HG03521 (cell line): Measurements from ENCODE around the gene SMIM43.
A peak's percentile ranks its signal among the peaks of the same experiment; 100 is the strongest.

ENCODE experiments used
- ATAC-seq: cut with Tn5 transposase; IDR thresholded peaks from one replicate; pipeline ENCODE4 v1.9.1; 2021; ENCODE audit warnings: mild to moderate bottlenecking, moderate library complexity; ENCODE audit not compliant: unreplicated experiment

The SMIM43 gene

DNA sequence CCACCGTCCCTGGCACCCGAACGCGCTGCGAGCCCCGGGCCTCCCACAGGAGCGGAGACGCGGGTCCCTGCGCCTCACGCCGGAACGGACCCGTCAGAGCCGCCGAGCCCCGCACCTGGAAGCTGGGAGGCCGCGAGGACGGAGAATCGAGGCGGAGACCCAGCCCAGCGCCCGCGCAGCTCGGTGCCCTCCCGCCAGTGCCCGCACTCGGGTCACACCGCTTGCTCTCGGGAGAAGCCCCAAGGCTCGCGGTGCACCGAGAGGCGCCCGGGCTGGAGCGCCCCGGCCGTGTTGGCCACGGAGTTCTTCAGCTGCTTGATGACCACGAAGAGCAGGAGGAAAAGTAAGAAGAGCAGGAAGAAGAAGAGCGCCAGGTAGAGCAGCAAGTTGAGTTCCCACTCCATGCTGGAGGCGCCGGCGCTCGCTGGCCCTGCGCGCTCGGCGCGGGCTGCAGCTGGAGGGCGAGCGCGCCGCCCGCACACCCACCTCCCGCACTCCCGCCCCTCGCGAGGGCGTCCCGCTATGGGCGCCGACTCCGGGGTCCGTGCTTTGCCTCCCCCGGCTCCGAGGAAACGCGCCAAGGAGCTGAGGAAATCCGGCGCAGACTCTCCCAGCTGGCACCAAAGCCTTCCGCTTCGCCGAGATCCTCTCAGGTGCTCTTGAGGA lies at the start of gene SMIM43:
Gene SMIM43 (minus strand): TSS at position 463 of the 666 bp plus-strand sequence. CDS start 59 bp downstream, at position 404.
- ATAC-seq, result no peak

DNA sequence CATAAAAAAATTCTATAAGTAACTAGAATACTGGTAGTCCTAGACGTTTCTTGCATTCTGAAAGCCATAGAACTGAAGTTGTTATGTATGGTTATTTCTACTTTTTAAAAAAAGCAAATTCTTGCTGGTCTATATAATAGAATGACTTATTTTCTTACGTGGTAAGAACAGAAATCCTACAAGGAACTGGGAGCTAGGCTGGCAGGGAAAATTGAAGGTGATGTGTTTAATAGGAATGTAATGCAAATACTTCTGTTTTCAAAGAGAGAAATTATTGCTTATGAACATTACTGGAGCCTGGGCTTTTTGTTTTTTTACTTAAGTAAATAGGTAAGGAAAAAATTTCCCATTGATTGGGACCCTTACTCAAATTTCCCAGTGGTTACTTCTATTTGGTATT lies 49.8 kb upstream of the SMIM43 start:
- no peak for ATAC-seq

DNA sequence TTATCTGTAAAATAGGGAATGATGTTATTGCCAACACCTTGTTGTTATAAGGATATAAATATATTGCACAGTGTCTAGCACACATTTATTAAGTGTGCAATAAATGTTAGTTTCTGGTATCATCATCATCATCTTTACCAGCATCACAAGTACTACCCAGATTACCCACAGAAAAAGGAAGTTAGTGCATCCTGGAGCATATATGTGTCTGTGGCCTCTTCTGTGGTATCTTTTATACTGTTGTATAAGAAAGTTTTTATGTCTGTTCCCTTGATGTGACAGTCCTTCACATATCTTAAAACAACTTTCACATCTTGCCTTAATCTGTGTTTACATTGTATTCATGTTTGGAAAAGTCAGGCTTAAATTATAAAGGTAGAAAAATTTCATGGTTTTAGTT lies 46.2 kb upstream of the SMIM43 start:
- no peak for ATAC-seq

DNA sequence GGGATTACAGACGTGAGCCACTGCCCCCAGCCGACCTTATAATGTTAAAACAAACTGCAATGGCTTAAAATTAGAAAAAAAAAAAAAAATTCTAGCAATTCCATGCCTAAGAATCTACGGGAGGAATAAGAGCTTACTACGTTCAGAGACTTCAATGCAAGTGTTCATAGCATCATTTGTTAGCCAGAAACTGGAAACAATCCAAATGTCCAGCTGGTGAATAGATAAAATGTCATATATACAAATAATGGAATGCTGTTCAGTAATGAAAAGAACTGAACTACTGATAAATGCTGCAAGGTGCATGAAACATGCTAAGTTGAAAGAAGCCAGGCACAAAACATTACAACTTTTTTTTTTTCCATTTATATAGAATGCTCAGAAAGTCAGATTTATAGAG lies 41.4 kb upstream of the SMIM43 start:
- ATAC-seq, result no peak

DNA sequence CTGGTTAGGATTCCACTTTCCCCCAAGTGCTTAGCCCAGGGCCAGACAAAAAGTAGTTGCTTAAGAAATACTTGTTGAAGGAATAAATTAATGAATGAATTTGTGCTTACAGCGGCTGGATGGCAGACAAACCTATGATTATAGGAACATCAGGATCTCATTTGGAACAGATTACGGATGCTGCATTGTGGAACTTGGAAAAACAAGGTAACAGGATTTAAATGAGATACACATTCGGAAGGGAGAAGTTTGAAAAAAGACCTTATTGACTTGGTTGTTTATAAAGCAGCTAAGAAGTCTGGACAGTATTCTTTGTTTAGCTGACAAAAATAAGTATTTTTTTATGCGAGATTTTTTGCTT lies 36.7 kb upstream of the SMIM43 start:
- ATAC-seq, result no peak

DNA sequence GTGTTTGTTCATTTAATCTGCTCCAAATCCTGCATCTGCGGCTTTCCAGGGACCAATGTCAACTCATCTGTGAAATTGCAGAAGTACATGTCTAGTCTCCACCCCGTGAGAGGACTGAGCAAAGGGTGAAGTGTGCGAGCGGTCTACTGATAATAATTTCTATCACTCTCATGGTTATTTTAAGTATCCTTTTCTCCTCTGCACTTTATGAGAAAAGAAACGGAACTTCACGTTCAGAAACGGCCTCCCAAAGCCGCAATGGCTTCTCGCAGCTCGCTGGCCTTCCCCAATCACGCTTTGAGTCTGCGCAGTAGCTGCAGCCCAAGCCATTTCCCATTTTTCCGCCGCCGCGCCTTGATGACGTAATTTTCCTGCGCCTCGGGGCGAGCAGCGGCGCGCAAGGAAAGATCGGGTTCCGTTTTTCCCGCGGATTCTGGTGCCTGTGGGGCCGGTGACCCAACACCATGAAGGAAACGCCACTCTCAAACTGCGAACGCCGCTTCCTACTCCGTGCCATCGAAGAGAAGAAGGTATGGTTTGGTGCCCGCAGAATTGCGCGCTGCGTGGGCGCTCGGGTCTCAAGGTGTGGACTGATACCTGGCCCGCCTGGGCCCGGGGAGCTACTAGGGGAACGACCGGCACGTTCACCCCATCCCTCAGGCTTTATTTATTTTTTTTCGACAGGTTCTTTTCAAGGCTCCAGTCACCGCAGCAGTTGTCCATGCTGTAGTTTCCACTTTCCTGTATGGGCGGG lies 36.2 kb upstream of the SMIM43 start, which contains the start of gene EXOSC9:
Gene EXOSC9 (plus strand): TSS at position 363 of the 754 bp plus-strand sequence. CDS start 102 bp downstream, at position 465.
- peak; percentile 78 for ATAC-seq

DNA sequence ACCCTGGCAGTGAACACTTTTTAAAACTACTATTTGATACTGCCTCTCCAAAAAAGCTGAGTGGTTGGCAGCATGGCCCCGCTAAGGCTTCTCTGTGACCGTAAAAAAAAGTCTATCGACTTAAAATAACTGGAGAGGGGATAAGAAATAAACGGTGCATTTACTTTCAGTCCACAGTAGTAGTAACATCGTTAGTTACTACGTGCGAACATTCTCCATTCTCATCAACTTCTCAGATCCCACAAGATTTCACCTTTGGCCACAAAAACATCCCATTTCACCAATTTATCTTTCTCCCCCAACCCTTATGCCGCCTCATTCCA lies 35.6 kb upstream of the SMIM43 start:
- ATAC-seq, result peak; percentile 22

DNA sequence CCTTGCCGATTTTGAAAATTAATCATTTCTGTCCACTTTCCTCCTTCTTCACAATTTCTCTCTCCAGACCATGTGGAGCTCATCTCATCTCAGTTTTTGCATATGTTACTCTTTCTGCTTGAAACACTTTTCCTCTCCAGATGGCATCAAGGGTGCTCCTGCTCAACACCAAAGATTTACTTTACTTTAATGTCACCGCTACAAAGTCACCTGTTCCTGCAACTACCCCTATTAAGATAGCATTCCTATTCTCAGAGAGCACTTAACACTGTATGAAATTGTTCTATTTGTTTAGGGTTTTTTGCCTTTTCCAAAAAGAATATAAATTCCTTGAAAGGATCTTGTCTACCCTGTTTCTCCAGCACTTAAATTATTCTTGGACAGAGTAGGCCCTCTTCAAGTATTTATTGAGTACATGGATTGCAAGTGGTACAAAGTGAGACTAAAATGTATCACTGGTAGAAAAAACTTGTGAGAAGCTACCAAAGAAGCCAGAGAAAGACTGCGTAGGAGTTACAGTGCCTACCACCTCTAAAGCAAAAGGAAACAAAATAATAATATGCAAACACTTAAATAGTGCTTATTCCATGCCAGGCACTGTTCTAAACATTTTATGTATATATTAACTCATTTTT lies 35.0 kb upstream of the SMIM43 start:
- ATAC-seq, result no peak

DNA sequence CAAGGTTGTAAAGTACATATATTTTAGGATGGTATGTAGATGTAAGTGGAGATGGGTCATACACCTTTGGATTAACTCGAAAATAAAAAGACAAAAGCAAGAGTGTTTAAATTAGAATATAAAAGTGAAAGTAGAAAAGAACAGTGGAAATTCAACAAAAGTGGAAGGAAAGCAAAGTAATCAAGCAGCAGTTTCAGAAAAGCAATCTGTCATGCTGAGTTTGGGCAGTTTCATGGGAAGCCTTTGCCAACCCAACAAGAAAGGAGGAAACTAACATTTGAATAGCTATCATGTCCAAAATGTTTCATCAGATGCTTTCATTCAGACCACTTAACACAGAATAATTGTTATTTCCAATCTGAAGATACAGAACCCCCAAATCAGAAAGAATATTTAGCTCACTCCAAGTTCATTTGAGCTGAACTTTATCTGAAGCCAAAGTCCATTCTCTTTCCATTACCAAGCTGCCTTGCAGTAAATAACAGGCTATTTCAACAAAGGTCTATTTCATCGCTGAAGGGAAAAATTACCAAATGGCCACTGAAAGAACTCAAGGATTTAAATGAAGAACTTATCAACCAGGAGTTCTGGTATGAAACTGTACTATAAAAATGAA lies 34.4 kb upstream of the SMIM43 start:
- no peak for ATAC-seq

DNA sequence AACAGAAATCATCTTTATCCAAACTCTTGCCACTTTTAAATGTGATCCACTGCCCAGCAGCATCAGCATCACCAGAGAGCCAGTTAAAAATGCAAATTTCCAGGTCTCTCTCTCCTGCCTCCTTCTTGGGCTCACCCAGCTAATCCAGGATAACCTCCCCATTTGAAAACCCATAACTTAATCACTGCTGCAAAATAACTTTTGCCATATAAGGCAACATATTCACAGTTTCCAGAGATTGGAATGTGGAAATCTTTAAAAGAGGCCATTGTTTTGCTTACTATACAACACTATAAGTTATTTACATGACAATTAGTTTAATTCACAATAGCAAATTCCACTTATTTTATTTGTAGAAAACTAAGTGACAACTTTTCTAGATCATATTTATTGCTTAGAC lies 31.3 kb upstream of the SMIM43 start:
- no peak for ATAC-seq

DNA sequence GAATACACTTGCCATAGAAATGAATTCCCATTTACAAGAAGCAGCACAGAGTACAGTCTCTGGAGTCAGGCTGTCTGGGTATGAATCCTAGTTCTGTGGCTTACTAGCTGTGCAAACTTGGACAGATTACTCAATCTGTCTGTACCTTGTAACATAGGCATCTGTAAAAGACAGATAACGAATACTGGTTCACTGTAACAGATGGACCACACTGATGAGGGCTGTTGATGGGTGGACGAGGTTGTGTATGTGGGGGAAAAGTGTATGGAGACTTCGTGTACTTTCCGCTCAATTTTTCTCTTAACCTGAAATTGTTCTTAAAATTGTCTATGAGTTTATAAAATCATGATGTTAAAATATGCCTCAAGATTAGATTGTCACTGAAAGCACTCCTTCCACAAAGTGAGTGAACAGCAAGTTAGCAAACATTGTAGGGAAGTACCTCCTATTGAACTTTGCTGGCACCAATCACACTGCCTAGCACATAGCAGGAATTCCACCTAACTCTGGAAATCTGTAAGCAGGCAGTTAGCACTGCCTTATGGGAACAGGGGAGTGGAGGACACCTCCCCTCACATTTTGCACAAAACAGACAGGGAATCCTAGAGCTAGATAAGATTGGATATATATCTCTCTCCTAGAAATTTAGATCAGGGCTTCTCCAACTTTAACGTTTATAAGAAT lies 29.7 kb upstream of the SMIM43 start:
- no peak for ATAC-seq

DNA sequence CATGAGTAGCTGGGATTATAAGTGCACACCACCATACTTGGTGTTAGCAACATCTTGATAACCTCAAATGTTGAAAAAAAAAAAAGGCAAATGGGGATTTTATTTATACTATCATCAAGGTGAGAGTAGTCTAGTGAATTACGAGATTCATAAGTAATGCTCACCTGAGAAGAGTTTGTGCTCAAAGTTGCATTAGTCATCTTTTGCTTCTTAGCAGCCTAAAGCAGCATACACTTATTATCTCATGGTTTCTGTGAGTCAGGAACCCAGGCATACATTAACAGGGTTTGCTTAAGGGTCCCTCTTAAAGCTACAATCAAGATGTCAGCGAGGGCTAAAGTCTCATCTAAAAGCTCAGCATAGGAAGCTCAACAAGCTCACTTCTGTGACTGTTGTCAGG lies 28.0 kb upstream of the SMIM43 start:
- no peak for ATAC-seq

DNA sequence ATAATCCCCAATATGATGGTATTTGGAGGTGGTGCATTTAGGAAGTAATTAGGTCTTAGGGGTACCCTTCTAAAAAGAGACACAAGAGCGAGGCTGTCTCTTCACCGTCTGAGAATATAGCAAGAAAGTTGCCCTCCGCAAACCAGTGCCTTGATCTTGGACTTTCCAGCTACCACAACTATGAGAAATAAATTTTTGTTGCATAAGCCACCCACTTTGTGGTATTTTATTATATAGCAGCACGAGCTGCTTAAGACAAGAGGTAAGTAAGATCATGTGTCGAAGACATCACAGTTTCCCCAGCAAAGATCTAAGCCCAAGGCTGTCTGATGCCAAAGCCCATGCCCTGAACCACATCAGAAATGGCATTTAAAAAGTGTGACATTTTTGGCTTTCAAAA lies 26.5 kb upstream of the SMIM43 start:
- no peak for ATAC-seq

DNA sequence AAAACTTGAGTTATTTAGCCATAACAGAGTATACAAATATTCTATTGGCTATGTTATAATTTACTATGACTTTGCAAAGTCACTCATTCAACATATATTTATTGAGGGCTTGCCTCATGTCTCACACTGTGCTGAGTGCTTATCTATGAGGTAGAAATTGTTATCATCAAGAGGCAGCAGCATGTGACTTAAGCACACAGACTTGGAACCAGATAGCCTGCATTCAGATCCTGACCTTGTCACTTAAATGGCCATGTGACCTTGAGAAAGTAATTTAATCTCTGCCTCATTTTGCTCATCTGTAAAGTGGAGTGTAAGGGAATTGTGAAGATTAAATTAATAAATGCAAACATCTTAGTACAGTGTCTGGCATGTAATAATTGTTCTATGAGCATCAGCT lies 26.0 kb upstream of the SMIM43 start:
- no peak for ATAC-seq

DNA sequence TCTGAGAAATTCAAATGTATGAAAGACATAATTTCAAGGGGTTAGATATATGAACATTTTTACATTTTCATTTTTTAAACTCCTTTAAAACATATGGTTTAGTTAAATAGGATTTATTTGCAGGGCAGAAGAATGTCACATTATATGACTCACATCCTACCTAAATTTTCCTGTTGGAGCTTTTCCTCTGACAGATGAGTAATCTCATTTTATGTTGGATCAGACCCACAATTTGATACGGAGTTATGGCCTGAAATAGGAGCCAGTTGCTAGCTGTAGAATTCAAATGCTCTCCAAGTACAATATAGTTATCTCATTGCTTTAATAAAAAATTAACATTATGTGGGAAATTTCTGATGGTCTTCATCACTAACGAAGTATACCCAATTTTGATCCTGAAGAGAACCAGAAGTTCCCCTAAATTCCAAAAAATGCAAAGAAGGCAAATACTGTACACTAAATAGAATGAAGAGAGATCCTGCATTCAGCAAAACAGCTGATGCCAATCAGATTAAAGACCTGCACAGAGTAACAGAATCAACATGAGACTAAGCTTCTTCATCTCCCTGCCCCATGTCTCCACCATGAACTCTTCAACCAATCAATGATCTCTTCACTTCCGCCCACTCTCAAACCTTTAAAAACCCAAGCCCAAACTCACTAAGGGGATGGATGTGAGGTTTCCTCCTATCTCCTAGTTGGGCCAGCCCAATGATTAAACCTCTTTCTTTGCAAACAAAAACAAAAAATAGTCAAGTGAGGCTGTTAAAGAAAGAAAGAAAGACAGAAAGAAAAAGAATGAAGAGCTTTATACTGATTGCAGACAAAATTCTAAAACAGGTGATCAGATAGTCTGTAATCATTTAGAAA lies 25.2 kb upstream of the SMIM43 start:
- ATAC-seq, result no peak

DNA sequence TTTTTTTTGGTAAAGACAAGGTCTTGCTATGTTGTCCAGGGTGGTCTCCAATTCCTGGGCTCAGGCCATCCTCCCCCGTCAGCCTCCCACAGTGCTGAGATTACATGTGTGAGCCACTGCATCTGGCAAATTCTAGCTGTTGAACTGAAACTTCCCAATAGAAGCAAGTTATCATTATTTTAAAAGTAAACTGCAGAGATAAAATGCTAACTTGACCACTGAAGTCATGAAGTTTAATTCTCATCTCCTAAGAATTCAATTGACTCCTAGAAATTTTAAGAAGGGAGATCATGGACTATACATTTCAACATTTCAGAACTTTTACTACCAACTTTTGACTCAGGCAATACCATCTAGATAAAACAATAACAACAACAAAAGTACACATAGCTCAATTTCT lies 24.5 kb upstream of the SMIM43 start:
- no peak for ATAC-seq

DNA sequence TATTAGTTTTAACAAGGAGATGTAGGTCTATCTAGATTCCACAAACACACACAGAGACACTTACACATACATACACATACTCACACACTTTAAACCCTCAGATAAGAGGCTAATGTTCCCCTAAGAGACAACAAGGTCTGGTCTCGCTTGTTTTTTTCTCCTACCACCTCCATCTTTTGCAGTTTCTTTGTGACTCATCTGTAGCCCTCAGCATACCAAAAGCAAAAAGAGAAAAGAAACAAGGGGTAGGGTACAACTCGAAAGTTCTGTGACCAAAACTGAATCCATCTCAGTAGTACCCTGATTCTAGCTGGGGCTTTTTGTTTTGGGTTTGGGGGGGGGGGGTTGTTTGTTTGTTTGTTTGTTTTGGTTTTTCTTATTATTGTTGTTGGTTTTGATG lies 23.9 kb upstream of the SMIM43 start:
- peak; percentile 79 for ATAC-seq

DNA sequence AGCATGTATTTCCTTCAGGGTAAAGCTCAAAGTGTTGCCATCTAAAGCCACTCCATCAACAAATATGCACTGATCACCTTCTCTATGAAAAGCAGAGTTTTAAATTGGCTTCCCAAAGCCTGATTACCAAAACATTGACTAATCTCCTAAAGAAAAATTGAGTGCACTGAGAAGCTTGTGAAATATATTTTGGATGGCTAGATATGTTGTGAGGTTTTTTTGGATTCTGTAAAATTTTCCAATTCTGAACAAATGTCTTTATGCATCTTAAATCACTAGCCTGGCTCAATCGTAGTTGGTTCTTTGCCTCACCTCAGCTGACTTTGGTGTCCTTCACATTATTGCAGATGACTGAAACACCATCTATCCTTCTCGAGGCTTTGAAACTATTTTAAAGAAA lies 21.3 kb upstream of the SMIM43 start:
- ATAC-seq, result no peak

DNA sequence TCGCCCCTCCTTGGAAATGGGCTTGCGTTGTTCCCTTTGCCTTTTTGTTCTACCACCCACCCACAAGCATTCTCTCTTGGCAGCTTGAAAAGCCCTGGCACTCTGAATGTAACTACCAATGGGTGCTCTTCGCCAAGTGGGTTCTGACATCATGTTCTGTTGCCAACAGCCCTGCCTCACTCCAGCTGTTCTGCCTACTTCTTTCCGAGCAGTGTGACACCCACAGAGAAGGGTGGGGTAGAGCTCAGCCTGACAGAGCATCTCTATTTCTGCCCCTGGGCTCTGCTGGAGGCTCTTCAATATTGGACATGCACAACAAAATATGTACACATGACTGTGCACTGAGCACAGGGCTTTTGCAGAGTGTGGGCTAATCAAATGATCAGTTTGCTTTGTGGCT lies 20.5 kb upstream of the SMIM43 start:
- no peak for ATAC-seq

DNA sequence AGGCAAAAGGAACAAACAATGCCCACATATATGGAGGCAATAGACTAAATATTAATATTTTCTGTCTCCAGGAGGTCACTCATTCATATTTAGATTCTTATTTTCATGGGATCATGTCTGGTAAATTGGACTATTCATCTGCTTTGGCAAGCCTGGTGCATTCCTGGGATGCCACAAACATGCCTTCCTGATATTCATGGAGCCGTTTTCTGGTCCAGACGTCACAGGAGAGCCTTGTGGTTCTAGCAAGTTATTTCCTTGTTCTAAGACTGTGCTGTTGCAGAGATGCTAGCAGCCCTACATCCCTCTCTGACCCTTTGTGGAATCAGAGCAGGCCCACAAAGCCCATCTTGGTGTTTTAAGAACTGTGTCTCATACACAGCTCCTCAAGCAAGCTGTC lies 20.0 kb upstream of the SMIM43 start:
- ATAC-seq, result no peak
